SK-N-MC (cell line): Measurements from ENCODE around the gene TMEM161A.

Experiments
- DNase-seq: peaks from one replicate; pipeline ENCODE4 v3.0.0-alpha.2; 2011; ENCODE audit warnings: low read depth, low spot score
- H3K27ac ChIP-seq: fragments of 200-600 bp; sonication (generic); 2 replicates; pipeline ENCODE4 v1.5.1; 2016; ENCODE audit warnings: mixed run types
- H3K36me3 ChIP-seq: fragments of 200-600 bp; sonication (generic); 2 replicates; pipeline ENCODE4 v1.6.1; 2017; ENCODE audit warnings: antibody characterized with exemption, low read length, mixed read lengths; ENCODE audit not compliant: insufficient read depth
- H3K4me3 ChIP-seq: fragments of 200-600 bp; sonication (generic); 2 replicates; pipeline ENCODE4 v1.5.1; 2016
- H3K9ac ChIP-seq: fragments of 200-600 bp; sonication (generic); 2 replicates; pipeline ENCODE4 v1.8.0; 2017; ENCODE audit warnings: mixed run types, mixed read lengths; ENCODE audit not compliant: insufficient read length
- H3K9me3 ChIP-seq: fragments of 200-600 bp; sonication (generic); 2 replicates; pipeline ENCODE4 v1.6.1; 2017; ENCODE audit warnings: low read depth, mild to moderate bottlenecking, antibody characterized with exemption, low read length, moderate library complexity, mixed read lengths
- EZH2 ChIP-seq: fragments of 200-600 bp; sonication (generic); IDR thresholded peaks from one replicate; pipeline ENCODE4 v1.6.1; 2017; ENCODE audit warnings: antibody characterized with exemption
- FOXP2 ChIP-seq: optimal IDR thresholded peaks from 2 replicates; pipeline ENCODE3; 2011; ENCODE audit warnings: mild to moderate bottlenecking, moderate library complexity; ENCODE audit not compliant: insufficient read depth; ENCODE audit errors: extremely low read length, control extremely low read depth
- POLR2AphosphoS5 ChIP-seq: IDR thresholded peaks from 2 replicates; pipeline ENCODE4 v1.6.1; 2012; ENCODE audit warnings: mild to moderate bottlenecking, low read depth, low read length, borderline replicate concordance

TMEM161A gene

DNA sequence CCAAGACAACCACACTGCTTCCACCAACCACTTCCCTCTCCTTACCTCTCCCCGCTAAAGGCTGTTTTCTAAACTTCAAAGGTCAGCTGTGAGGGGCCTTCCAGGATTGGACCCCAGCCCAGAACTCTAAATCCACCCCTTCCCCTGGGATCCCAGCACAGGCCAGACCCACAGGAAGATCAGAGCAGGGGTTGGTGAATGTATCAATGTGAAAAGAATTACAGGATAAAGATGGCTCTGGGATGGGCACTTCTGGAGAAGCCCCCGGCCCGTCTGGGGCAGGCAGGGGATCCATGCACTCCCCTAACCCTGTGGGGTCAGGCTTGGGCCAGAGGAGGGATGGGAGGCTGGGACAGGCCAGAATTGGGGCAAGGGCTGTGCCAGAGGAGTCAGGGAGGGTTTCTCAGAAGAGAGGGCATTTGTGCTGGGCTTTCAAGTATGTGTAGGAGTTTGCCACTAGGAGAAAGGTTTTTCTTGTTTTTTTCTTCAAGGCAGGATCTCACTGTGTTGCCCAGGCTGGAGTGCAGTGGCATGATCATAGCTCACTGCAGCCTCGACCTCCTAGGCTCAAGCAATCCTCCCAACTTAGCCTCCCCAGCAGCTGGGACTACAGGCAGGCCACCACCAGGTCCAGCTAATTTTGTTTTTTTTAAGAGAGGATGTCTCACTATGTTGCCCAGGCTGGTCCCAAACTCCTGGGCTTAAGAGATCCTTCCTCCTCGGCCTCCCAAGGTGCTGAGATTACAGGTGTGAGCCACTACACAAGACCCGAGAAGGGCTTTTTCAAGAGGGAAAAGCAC, 32.8 kb upstream of the TMEM161A start:
- H3K36me3 ChIP-seq, result no peaks in the 10 kb centered on the region
- no peak for DNase-seq
- TF ChIP-seq POLR2AphosphoS5 (no peak), EZH2 (no peak), FOXP2 (no peak)
- H3K9me3 ChIP-seq, result no peaks in the 10 kb centered on the region
- H3K27ac ChIP-seq, result no peak overlapping the region
- no peak overlapping the region for H3K4me3 ChIP-seq
- H3K9ac ChIP-seq, result no peak overlapping the region

DNA sequence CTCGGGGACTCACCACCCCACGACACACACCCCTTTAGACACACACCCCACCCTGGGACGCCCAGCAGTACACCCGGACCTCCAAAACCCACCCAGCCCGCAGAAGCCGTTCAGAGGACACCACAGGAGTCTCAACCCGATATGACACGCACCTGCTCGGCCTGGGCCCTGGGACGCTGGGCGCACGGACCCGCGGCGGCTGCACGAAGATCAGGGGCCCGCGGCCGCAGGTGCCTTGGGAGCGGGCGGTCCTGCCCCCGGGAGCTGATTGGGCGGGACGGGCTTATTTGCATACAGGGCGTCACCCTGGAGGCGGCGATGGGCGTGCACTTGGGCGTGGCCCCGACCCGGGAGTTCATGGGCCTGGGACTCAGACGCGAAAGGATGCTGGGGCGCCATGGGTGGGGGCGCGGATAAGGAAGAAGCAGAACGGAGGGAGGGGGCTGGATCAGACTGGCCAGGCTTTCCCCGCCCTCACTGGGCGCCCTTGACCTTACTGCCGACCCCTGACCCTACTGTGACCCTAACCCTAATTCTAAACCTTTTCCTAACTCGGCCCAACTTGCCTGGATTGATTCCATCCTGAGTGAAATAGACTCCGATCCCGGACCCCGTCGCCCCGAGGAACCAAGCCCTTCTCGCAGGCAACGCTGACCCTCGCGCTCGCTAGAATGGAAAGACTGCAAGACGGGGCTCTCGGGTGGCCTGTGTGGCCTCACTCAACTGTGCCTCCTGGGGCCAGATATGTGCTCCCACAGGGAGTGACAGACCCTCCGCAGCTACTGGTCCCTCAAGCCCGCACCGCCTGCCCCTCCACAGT, 32.0 kb upstream of the TMEM161A start, which contains the start of gene MEF2B:
MEF2B (minus strand) TSS at position 211 of the 820 bp plus-strand sequence. CDS start 19,528 bp downstream, outside the sequence.
- H3K4me3 ChIP-seq, result peak within 1 kb of the TSS; percentile 69

DNA sequence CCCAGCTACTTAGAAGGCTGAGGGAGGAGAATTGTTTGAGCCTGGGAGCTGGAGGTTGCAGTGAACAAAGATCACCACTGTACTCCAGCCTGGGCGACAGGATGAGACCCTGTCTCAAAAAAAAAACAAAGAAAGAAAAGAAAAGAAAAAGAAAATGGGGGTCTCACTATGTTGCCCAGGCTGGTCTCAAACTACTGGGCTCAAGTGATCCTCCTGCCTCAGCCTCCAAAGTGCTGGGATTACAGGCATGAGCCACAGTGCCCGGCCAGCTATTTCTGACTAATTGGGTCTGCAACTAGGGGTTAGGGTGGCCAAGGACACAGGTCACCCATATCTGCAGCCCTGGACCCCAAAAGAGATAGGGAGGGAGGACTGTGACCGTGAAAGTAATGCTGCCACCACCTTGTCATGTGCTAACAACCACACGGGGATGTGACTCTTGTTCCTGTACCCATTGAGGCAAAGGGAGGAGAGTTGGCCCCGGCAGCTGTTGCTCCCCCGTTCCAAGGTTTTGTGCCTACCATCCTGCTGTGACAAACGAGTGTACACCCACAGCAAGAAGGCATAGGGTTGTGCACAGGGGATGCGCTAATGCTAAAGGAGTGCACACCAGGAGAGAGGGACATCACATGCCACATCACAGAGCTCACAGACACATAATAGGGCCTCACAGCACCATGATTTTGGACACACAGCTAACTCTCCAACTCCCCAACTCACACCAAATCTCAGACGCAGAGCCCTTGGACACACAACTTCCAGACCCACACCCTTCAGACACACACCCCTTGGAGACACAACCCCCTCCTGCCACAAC, 31.2 kb upstream of the TMEM161A start:
- Histone ChIP-seq H3K9ac (no peak overlapping the region), H3K36me3 (no peaks in the 10 kb centered on the region), H3K27ac (no peak overlapping the region), H3K4me3 (peak overlapping the region; percentile 69), H3K9me3 (no peaks in the 10 kb centered on the region)
- DNase-seq, result no peak
- no peak for TF ChIP-seq FOXP2
- no peak for TF ChIP-seq EZH2

More for the DNA sequence above, 32.0 kb upstream of the TMEM161A start, which contains the start of gene MEF2B:
- DNase-seq, result no peak
- H3K27ac ChIP-seq, result no peak within 1 kb of the TSS
- H3K9me3 ChIP-seq, result no peaks in the 10 kb centered on the region
- TF ChIP-seq POLR2AphosphoS5 (no peak; the same call in 1 of the 2 replicates), FOXP2 (no peak), EZH2 (no peak)
- H3K9ac ChIP-seq, result no peak within 1 kb of the TSS
- H3K36me3 ChIP-seq, result no peaks in the 10 kb centered on the region

DNA sequence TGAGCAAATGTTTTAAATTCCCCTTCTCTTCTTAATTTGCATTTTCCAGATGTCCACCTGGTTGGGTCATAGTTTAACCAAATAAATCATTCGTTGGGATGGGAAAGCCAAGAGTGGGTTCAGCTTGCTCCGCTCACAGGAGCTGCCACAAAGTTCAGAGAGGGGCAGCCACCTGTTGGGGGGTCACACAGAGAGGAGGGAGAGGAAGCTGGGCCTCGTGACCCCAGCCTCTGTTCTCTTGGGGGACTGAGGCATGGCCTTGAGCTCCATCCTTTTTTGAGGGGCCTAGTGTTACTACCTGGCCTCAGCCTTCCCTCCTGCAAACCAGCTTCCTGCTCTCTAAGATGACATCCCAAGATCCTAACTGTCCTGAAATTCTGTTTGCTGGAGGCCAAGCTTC, 29.3 kb upstream of the TMEM161A start:
- Histone ChIP-seq H3K27ac (no peak overlapping the region), H3K4me3 (no peak overlapping the region), H3K9ac (no peak overlapping the region), H3K36me3 (no peaks in the 10 kb centered on the region), H3K9me3 (no peaks in the 10 kb centered on the region)
- TF ChIP-seq EZH2, result no peak
- DNase-seq, result no peak

DNA sequence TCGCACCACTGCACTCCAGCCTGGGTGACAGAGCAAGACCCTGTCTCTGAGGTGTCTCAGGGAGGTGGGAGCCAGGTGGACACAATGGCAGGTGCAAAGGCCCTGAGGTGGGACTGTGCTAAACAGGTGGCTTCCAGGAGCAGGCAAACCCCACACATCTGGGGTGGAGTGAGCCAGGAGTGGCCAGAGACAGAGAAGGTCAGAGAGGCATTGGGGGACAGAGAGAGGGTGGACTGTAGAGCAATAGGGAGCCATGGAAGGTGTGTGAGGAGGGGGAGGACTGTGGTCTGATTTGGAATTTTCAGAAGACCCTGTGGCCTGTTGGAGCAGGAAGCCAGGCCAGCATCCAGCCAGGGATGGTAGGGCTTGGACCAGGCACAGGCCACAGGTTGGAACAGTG, 27.1 kb upstream of the TMEM161A start:
- H3K36me3 ChIP-seq, result no peaks in the 10 kb centered on the region
- H3K4me3 ChIP-seq, result no peak overlapping the region
- TF ChIP-seq EZH2, result no peak
- no peak for TF ChIP-seq POLR2AphosphoS5
- no peak for TF ChIP-seq FOXP2
- no peak overlapping the region for H3K27ac ChIP-seq
- H3K9ac ChIP-seq, result no peak overlapping the region
- H3K9me3 ChIP-seq, result no peaks in the 10 kb centered on the region
- no peak for DNase-seq

DNA sequence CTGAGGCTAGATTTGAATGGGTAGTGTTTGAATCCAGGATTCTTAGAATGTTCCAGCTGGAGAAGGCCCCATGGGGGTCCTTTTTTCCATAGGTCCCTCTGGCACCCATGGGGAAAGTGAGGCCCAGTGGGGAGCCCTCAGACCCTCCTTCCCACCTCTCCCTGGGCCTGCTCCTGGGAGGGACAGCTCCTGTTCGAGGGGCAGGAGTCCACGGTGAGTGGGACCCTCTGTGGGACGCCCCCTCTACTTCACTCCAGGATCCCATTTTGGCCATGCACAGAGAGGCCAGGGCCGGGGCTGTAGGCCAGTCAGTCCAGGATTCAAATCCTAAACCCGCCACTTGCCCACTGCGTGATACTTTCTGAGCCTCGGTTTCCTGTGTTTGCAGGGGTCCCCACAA, 24.2 kb upstream of the TMEM161A start:
- TF ChIP-seq POLR2AphosphoS5, result no peak
- Histone ChIP-seq H3K9me3 (no peaks in the 10 kb centered on the region), H3K4me3 (no peak overlapping the region), H3K36me3 (no peaks in the 10 kb centered on the region), H3K27ac (no peak overlapping the region), H3K9ac (no peak overlapping the region)
- DNase-seq, result no peak

DNA sequence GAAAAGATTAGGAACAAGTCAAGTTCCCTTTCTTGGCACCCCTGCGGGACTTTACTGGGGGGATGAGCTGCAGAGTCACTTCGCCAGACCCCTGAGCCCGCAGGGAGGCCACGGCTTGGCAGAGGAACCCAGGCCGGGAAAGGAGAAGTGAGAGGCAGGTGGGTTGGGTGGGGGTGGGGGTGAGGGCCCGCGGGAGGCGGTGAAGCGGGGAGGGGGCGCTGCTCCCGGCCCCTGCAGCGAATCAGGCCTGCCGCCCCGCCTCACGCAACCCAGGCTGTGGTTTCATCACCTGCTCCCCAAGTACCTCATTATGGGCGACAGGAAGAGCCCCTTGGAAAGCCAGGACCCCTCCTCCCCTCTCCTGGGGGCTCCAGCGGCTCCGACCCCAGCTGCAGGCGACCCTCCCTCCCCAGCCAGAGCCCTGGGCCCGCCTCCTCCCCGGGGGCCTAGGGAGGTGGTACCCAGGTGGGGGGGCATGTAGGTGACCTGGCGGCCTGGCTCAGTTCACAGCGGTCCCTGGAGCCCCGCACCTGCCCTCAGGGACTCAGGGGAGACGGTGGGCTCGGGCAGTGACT, 22.3 kb upstream of the TMEM161A start:
- H3K4me3 ChIP-seq, result no peak overlapping the region
- DNase-seq, result no peak
- TF ChIP-seq EZH2, result no peak
- no peak for TF ChIP-seq POLR2AphosphoS5
- TF ChIP-seq FOXP2, result no peak
- no peaks in the 10 kb centered on the region for H3K36me3 ChIP-seq
- H3K9ac ChIP-seq, result no peak overlapping the region
- no peaks in the 10 kb centered on the region for H3K9me3 ChIP-seq
- no peak overlapping the region for H3K27ac ChIP-seq

DNA sequence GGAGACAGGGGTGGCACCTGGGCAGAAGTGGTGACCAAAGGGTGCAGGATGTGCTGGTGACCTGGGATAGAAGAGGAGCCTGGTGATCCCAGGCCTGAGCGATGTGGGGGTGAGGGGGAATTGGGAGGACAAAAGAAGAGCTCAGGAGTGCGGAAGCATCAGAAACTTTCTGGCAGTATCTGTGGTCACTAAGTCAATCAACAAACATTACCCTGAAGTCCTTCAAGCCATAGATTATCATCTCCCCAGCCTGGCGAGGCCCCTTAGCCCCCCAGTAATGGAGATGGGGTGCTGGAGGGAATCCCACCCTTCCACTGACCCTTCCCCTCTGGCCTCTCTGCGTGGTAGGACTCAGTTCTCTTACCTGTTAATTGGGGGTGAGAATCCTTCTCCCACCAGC, 21.3 kb upstream of the TMEM161A start:
- no peak for DNase-seq
- Histone ChIP-seq H3K4me3 (no peak overlapping the region), H3K36me3 (no peaks in the 10 kb centered on the region), H3K9ac (no peak overlapping the region), H3K27ac (no peak overlapping the region), H3K9me3 (no peaks in the 10 kb centered on the region)
- no peak for TF ChIP-seq POLR2AphosphoS5
- TF ChIP-seq EZH2, result no peak
- no peak for TF ChIP-seq FOXP2
